Right ventricle myocardium superior (tissue), 1 donor: ENCODE data around the gene SART3. TPM values are rescaled to one million over a fixed set of nuclear protein-coding genes. Genes with fewer than 3 reads are reported as not detected.
"Not testable (repeated sequence)": the region's sequence is repeated elsewhere in the genome, so short reads cannot be mapped to it uniquely, and the experiment has no call there.

Experiments used
- ATAC-seq: fragments of 200-7000 bp; cut with Tn5 transposase; one replicate; pipeline ENCODE4 v1.9.1; 2020; ENCODE audit warnings: mild to moderate bottlenecking; ENCODE audit not compliant: poor library complexity
- DNase-seq: peaks from one replicate; pipeline ENCODE4 v3.0.0-alpha.2; 2020
- intact Hi-C: fragments of 100-400 bp; cut with DNase I; formaldehyde crosslinking; loops from one replicate; pipeline ENCODE4 v1.11.2; 2022
- total RNA-seq: library from RNA; stranded (reverse); fragmentation: NEBNext Ultra II Directional; extraction: Animal tissue kit (Norgen Biotek cat#: 25700); gene quantifications from one replicate; pipeline ENCODE4 v1.2.1, GENCODE V29; 2021
- donor health status: DM: no; HTN: yes; CAD: no; lungs with severe emphysema.

The SART3 gene
- total RNA-seq, 1 donor from 2014 or later: 18.9 TPM

GRCh38 chr12:108567406-108568337 is 6.7 kb upstream of the SART3 start:
- intact Hi-C loops: loop anchor here (10.0 kb wide), 1 partner anchor 387 kb away; no protein-coding TSS in a partner anchor
- ATAC-seq (no peak), DNase-seq (no peak)

GRCh38 chr12:108566452-108566851 is 5.5 kb upstream of the SART3 start:
- DNase-seq: no peak
- intact Hi-C loops: loop anchor here (10.0 kb wide), 1 partner anchor 388 kb away; no protein-coding TSS in a partner anchor
- ATAC-seq: no peak

GRCh38 chr12:108565976-108566375 is 5.0 kb upstream of the SART3 start:
- intact Hi-C loops: loop anchor here (2.0 to 10.0 kb wide), 2 partner anchors 53 to 389 kb away; no protein-coding TSS in a partner anchor
- DNase-seq (peak; percentile 83), ATAC-seq (peak; percentile 10)

GRCh38 chr12:108565146-108565545 is 4.2 kb upstream of the SART3 start:
- intact Hi-C loops: loop anchor here (2.0 to 10.0 kb wide), 2 partner anchors 54 to 390 kb away; no protein-coding TSS in a partner anchor
- ATAC-seq: no peak
- DNase-seq: no peak

- ATAC-seq (no peak), DNase-seq (no peak)
- intact Hi-C loops: loop anchor here (2.0 to 10.0 kb wide), 4 partner anchors 54 to 528 kb away; partner anchors contain the start of gene ALKBH2
Observed at GRCh38 chr12:108564724-108565123, 3.8 kb upstream of the SART3 start.

- no peak for ATAC-seq
Observed at GRCh38 chr12:108563804-108564151, 2.8 kb upstream of the SART3 start.

GRCh38 chr12:108563136-108563803 is 2.3 kb upstream of the SART3 start:
- peak; percentile 89 for DNase-seq
- intact Hi-C loops: loop anchor here (2.0 to 10.0 kb wide), 4 partner anchors 239 to 529 kb away; partner anchors contain the start of genes ALKBH2 and SSH1
- peak; percentile 54 for ATAC-seq

More at GRCh38 chr12:108563804-108564151, 2.8 kb upstream of the SART3 start:
- intact Hi-C loops: loop anchor here (2.0 to 10.0 kb wide), 5 partner anchors 55 to 529 kb away; partner anchors contain the start of genes ALKBH2 and SSH1
- no peak for DNase-seq

GRCh38 chr12:108562348-108563135 is 1.6 kb upstream of the SART3 start, which contains the start of gene ISCU:
TSS of gene ISCU (plus strand) at chr12:108562596. CDS start at chr12:108562623, 27 bp downstream.
- peak; percentile 90 for ATAC-seq
- intact Hi-C loops: loop anchor here (2.0 to 10.0 kb wide), 4 partner anchors 240 to 530 kb away; partner anchors contain the start of genes ALKBH2 and SSH1

GRCh38 chr12:108561852-108562347 is 927 bp upstream of the SART3 start:
- intact Hi-C loops: loop anchor here (2.0 to 10.0 kb wide), 4 partner anchors 240 to 530 kb away; partner anchors contain the start of genes ALKBH2 and SSH1
- no peak for ATAC-seq

More at GRCh38 chr12:108562348-108563135, 1.6 kb upstream of the SART3 start, which contains the start of gene ISCU:
- DNase-seq: peak; percentile 98

GRCh38 chr12:108560321-108560721 is 652 bp downstream of the SART3 start:
- DNase-seq (no peak), ATAC-seq (no peak)
- intact Hi-C loops: loop anchor here (5.0 to 10.0 kb wide), 3 partner anchors 242 to 532 kb away; partner anchors contain the start of gene ALKBH2

More at GRCh38 chr12:108561852-108562347, 927 bp upstream of the SART3 start:
- no peak for DNase-seq

- DNase-seq (no peak), ATAC-seq (no peak)
- intact Hi-C loops: loop anchor here (5.0 to 10.0 kb wide), 3 partner anchors 243 to 533 kb away; partner anchors contain the start of gene ALKBH2
Observed at GRCh38 chr12:108559748-108560147, 1.2 kb downstream of the SART3 start.

- ATAC-seq: no peak
- DNase-seq: no peak
- intact Hi-C loops: no loop called here
Observed at GRCh38 chr12:108559007-108559655, 1.8 kb downstream of the SART3 start.

- ATAC-seq, intact Hi-C loops, DNase-seq: not testable (repeated sequence)
Observed at GRCh38 chr12:108555383-108555782, 5.6 kb downstream of the SART3 start.

GRCh38 chr12:108553799-108554198 is 7.2 kb downstream of the SART3 start:
- ATAC-seq (no peak), DNase-seq (no peak)
- intact Hi-C loops: no loop called here

GRCh38 chr12:108551535-108551934 is 9.4 kb downstream of the SART3 start:
- DNase-seq: no peak
- intact Hi-C loops: no loop called here
- ATAC-seq: no peak

GRCh38 chr12:108548954-108549521 is 11.9 kb downstream of the SART3 start:
- no peak for ATAC-seq
- no peak for DNase-seq
- intact Hi-C loops: no loop called here

GRCh38 chr12:108547686-108548085 is 13.3 kb downstream of the SART3 start:
- intact Hi-C loops: no loop called here
- peak; percentile 69 for ATAC-seq
- DNase-seq: no peak
